Left lung (tissue), 10 donors: ENCODE data around the gene ACBD6. TPM values are rescaled to one million over a fixed set of nuclear protein-coding genes. Genes with fewer than 3 reads are reported as not detected.

ENCODE experiments used
- ATAC-seq: fragments of 200-7000 bp; cut with Tn5 transposase; one replicate; pipeline ENCODE4 v1.9.1; 2020; ENCODE audit warnings: moderate library complexity
- DNase-seq, 4 donors: peaks; one replicate each; pipeline ENCODE4 v3.0.0-alpha.2; 2013 to 2020
- H3K27ac ChIP-seq, 2 donors: fragments of 200-600 bp; sonication (generic) in 1 of 2; one replicate each; pipeline versions ENCODE4 v1.5.0 to v1.8.0; 2020 to 2021
- H3K27me3 ChIP-seq, 2 donors: fragments of 200-600 bp; sonication (generic) in 1 of 2; one replicate each; pipeline versions ENCODE4 v1.5.0 to v1.8.0; 2020 to 2021
- H3K36me3 ChIP-seq, 2 donors: fragments of 200-600 bp; sonication (generic) in 1 of 2; one replicate each; pipeline versions ENCODE4 v1.5.0 to v1.8.0; 2020 to 2021
- H3K4me1 ChIP-seq, 2 donors: fragments of 200-600 bp; one replicate each; pipeline ENCODE4 v1.8.0; 2021
- H3K4me3 ChIP-seq, 2 donors: fragments of 200-600 bp; sonication (generic) in 1 of 2; one replicate each; pipeline versions ENCODE4 v1.5.0 to v1.8.0; 2020 to 2021; ENCODE audit warnings: mild to moderate bottlenecking in 1 of 2
- H3K9me3 ChIP-seq, 2 donors: fragments of 200-600 bp; sonication (generic) in 1 of 2; one replicate each; pipeline versions ENCODE4 v1.5.0 to v1.8.0; 2020 to 2021
- CTCF ChIP-seq, 2 donors: fragments of 200-600 bp; sonication (generic) in 1 of 2; IDR thresholded peaks; one replicate each; pipeline versions ENCODE4 v1.5.0 to v1.8.0; 2021; ENCODE audit warnings: antibody characterized with exemption in 2 of 2
- intact Hi-C, 2 donors: fragments of 100-400 bp; cut with DNase I; formaldehyde crosslinking; loops; one replicate each; pipeline versions ENCODE4 v1.11.2 to v1.14.2; 2022
- polyA plus RNA-seq, 6 donors: library from polyadenylated mRNA; unstranded; fragments of 120-200 nt; gene quantifications; one replicate each; pipeline ENCODE4 v1.2.1, GENCODE V29; 2013; ENCODE audit not compliant: insufficient read length in 6 of 6
- total RNA-seq, 2 donors: library from RNA; stranded (reverse); fragmentation: NEBNext Ultra II Directional; extraction: Animal tissue kit (Norgen Biotek cat#: 25700); gene quantifications; one replicate each; pipeline ENCODE4 v1.2.1, GENCODE V29; 2021
- donor health status: DM: no; HTN: yes; CAD: no.
- donor health status: DM: no; HTN: no; CAD: no.

Gene ACBD6
- total and polyA plus RNA-seq, 8 donors: 26.5 to 81.9 (median 78.9) TPM

- Histone ChIP-seq H3K4me3 (no peak overlapping the region), H3K27ac (no peak overlapping the region), H3K4me1 (no peaks in the 10 kb centered on the region), H3K9me3 (no peaks in the 10 kb centered on the region), H3K36me3 (no peaks in the 10 kb centered on the region), H3K27me3 (peaks cover 0 to 23% of the 10 kb centered on the region in 2 donors)
- no peak for DNase-seq
- no peak for ATAC-seq
- intact Hi-C loops: no loop called here
- TF ChIP-seq CTCF (IDR thresholded peaks at IDR 0.05): no peak
Observed at GRCh38 chr1:180267211-180267561, 235.2 kb downstream of the ACBD6 start.

- intact Hi-C loops: no loop called here
- no peak overlapping the region for H3K4me3 ChIP-seq
- no peaks in the 10 kb centered on the region for H3K36me3 ChIP-seq
- ATAC-seq: no peak
- H3K9me3 ChIP-seq: no peaks in the 10 kb centered on the region
- H3K4me1 ChIP-seq: no peaks in the 10 kb centered on the region
- DNase-seq: no peak
- H3K27me3 ChIP-seq: peaks cover 0 to 23% of the 10 kb centered on the region in 2 donors
- TF ChIP-seq CTCF (IDR thresholded peaks at IDR 0.05): no peak
- no peak overlapping the region for H3K27ac ChIP-seq
Observed at GRCh38 chr1:180266275-180267210, 235.8 kb downstream of the ACBD6 start.

GRCh38 chr1:180265871-180266270, 236.5 kb downstream of the ACBD6 start:
- intact Hi-C loops: no loop called here
- Histone ChIP-seq H3K36me3 (no peaks in the 10 kb centered on the region), H3K4me1 (no peaks in the 10 kb centered on the region), H3K27me3 (peaks cover 0 to 30% of the 10 kb centered on the region in 2 donors), H3K9me3 (no peaks in the 10 kb centered on the region), H3K27ac (no peak overlapping the region), H3K4me3 (no peak overlapping the region)
- DNase-seq (no peak), ATAC-seq (no peak)
- no peak for TF ChIP-seq CTCF (IDR thresholded peaks at IDR 0.05)

GRCh38 chr1:180265201-180265600, 237.2 kb downstream of the ACBD6 start:
- no peak for ATAC-seq
- TF ChIP-seq CTCF (IDR thresholded peaks at IDR 0.05): no peak
- DNase-seq: no peak
- Histone ChIP-seq H3K36me3 (no peaks in the 10 kb centered on the region), H3K9me3 (no peaks in the 10 kb centered on the region), H3K4me3 (no peak overlapping the region), H3K27ac (no peak overlapping the region), H3K4me1 (no peaks in the 10 kb centered on the region), H3K27me3 (peaks cover 5 to 36% of the 10 kb centered on the region in 2 donors)
- intact Hi-C loops: no loop called here

GRCh38 chr1:180264595-180264994, 237.8 kb downstream of the ACBD6 start:
- Histone ChIP-seq H3K27me3 (peaks cover 9 to 43% of the 10 kb centered on the region in 2 donors), H3K4me1 (no peaks in the 10 kb centered on the region), H3K4me3 (no peak overlapping the region), H3K36me3 (no peaks in the 10 kb centered on the region), H3K27ac (no peak overlapping the region), H3K9me3 (no peaks in the 10 kb centered on the region)
- intact Hi-C loops: no loop called here
- DNase-seq (no peak), ATAC-seq (no peak)
- TF ChIP-seq CTCF (IDR thresholded peaks at IDR 0.05): no peak
